Ascending aorta (tissue), 2 donors: ENCODE results near the gene IGFBP1. TPM values are rescaled to one million over a fixed set of nuclear protein-coding genes. Genes with fewer than 3 reads are reported as not detected.

Source experiments
- DNase-seq, 2 donors: peaks; one replicate each; pipeline ENCODE4 v3.0.0-alpha.2; 2019; ENCODE audit warnings: low spot score in 2 of 2
- H3K27ac ChIP-seq, 2 donors: fragments of 200-600 bp; sonication (generic); one replicate each; pipeline ENCODE4 v1.5.1; 2016 to 2017; ENCODE audit warnings: mild to moderate bottlenecking in 1 of 2
- H3K27me3 ChIP-seq: fragments of 200-600 bp; sonication (generic); one replicate; pipeline ENCODE4 v1.5.1; 2017
- H3K36me3 ChIP-seq, 2 donors: fragments of 200-600 bp; sonication (generic); one replicate each; pipeline ENCODE4 v1.5.1; 2016
- H3K4me1 ChIP-seq, 2 donors: fragments of 200-600 bp; sonication (generic); one replicate each; pipeline ENCODE4 v1.5.1; 2016 to 2017; ENCODE audit warnings: mild to moderate bottlenecking in 1 of 2
- H3K4me3 ChIP-seq, 2 donors: fragments of 200-600 bp; sonication (generic); one replicate each; pipeline ENCODE4 v1.5.1; 2016 to 2017; ENCODE audit warnings: mild to moderate bottlenecking in 1 of 2
- H3K9me3 ChIP-seq, 2 donors: fragments of 200-600 bp; sonication (generic); one replicate each; pipeline ENCODE4 v1.5.1; 2016
- intact Hi-C: fragments of 100-400 bp; cut with DNase I; formaldehyde crosslinking; loops from one replicate; pipeline ENCODE4 v1.15.1; 2023
- total RNA-seq: library from RNA; depleted of rRNA; stranded (reverse); fragments of >200 nt; gene quantifications from one replicate; pipeline ENCODE4 v1.1.0, GENCODE V29; 2016
- TF ChIP-seq, protein P1 (sequence below), 3 experiments: fragments of 200-600 bp in 2 of 3; fragments of 450-650 bp in 1 of 3; sonication (generic) in 2 of 3; IDR thresholded peaks; one replicate each; pipeline ENCODE4 v1.5.1; 2016 to 2019; ENCODE audit warnings: antibody characterized with exemption in 3 of 3, mild to moderate bottlenecking in 1 of 3, moderate library complexity in 1 of 3

Gene IGFBP1
- total RNA-seq, 1 donor from 2014 or later = not detected

DNA sequence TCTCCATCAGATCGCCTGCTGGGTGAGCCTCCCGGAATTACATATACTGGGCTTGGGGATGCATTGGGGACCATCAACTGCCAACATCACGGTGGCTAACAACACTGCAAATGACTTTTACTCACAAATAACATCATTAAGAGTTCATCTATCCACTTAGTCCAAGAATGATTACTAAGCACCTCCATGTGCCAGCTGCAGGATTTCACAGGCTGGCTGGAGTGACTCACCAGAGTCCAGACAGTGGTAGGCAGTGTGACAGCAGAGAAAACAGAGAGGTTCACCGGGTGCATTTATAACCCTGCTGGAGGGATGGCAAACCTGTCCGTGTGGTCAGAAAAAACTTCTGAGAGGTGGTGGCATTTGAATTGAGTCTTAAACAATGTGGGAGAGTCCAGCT, 36.0 kb downstream of the IGFBP1 start:
- peaks cover 0 to 24% of the 10 kb centered on the region in 2 donors for H3K4me1 ChIP-seq
- H3K27ac ChIP-seq = peak overlapping the region; percentile 9 to 47
- TF ChIP-seq, protein P1, sequence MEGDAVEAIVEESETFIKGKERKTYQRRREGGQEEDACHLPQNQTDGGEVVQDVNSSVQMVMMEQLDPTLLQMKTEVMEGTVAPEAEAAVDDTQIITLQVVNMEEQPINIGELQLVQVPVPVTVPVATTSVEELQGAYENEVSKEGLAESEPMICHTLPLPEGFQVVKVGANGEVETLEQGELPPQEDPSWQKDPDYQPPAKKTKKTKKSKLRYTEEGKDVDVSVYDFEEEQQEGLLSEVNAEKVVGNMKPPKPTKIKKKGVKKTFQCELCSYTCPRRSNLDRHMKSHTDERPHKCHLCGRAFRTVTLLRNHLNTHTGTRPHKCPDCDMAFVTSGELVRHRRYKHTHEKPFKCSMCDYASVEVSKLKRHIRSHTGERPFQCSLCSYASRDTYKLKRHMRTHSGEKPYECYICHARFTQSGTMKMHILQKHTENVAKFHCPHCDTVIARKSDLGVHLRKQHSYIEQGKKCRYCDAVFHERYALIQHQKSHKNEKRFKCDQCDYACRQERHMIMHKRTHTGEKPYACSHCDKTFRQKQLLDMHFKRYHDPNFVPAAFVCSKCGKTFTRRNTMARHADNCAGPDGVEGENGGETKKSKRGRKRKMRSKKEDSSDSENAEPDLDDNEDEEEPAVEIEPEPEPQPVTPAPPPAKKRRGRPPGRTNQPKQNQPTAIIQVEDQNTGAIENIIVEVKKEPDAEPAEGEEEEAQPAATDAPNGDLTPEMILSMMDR (IDR thresholded peaks at IDR 0.05) = peak in 1 of 3 experiments; percentile 15
- DNase-seq = peak in 1 of 2 donors; percentile 75
- no peak overlapping the region for H3K4me3 ChIP-seq
- no peaks in the 10 kb centered on the region for H3K9me3 ChIP-seq
- intact Hi-C loops = loop anchor here (2.0 to 10.0 kb wide), 3 partner anchors 55 to 831 kb away; no protein-coding TSS in a partner anchor
- no peaks in the 10 kb centered on the region for H3K36me3 ChIP-seq
- H3K27me3 ChIP-seq = no peaks in the 10 kb centered on the region

DNA sequence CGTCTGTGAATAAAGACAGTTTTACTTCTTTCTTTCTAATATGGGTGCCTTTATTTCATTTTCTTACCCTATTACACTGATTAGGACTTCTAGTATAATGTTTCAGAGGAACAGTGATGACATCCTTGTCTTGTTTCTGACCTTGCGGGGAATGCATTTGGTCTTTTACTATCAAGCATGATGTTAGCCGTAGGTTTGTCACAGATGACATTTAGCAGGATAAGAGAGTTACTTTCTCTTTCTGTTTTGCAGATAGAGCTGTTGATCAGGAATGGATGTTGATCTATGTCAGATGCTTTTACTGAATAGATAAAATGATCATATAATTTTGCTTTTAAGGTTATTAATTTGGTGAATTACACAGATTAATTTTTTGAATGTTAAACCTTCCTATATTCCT, 39.4 kb downstream of the IGFBP1 start:
- no peaks in the 10 kb centered on the region for H3K27me3 ChIP-seq
- no peaks in the 10 kb centered on the region for H3K36me3 ChIP-seq
- no peak for DNase-seq
- TF ChIP-seq, protein P1 (IDR thresholded peaks at IDR 0.05) = no peak
- H3K27ac ChIP-seq = no peak overlapping the region
- intact Hi-C loops = loop anchor here (10.0 kb wide), 1 partner anchor 827 kb away; no protein-coding TSS in a partner anchor
- no peak overlapping the region for H3K4me3 ChIP-seq
- peaks cover 0 to 15% of the 10 kb centered on the region in 2 donors for H3K4me1 ChIP-seq
- H3K9me3 ChIP-seq = peaks cover 0 to 7% of the 10 kb centered on the region in 2 donors

DNA sequence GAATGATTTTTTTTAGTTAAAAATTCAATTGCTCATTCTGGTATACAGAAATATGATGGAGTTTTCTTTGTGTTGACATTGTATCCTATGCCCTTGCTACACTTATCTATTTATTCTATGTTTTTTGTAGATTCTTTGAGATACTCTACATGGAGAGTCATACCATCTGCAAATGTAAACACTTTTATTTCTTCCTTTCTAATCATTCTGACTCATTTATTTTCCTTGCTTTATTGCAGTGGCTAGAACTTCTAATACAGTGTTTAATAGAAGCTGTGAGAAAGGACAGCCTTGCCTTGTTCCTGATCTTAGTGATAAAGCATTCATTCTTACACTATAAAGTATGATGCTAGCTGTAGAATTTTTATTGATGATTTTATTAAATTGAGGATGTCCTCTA, 42.7 kb downstream of the IGFBP1 start:
- TF ChIP-seq, protein P1 (IDR thresholded peaks at IDR 0.05) = no peak
- Histone ChIP-seq H3K27me3 (no peaks in the 10 kb centered on the region), H3K4me3 (no peak overlapping the region), H3K4me1 (no peaks in the 10 kb centered on the region), H3K9me3 (peaks cover 0 to 7% of the 10 kb centered on the region in 2 donors), H3K27ac (no peak overlapping the region), H3K36me3 (no peaks in the 10 kb centered on the region)
- intact Hi-C loops = no loop called here
- no peak for DNase-seq

DNA sequence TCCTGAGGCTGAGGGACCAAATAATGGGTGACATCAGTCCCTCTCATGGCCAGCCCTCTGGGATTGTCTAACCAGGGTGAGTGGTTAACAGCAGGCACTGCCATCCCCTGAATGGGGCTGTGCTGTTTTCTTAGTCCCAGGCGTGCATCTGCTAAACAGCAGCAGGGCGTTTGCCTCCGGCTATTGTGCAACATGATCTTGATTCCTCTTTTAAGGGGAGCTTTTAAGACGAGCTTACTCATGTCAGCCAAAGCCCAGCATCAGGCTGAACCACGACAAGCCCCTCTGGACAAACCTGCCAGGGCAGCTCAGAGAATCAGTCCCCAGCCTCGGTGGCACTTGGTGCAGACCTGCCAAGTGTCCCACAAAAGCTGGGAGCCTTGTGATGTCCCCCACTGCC, 49.0 kb downstream of the IGFBP1 start:
- Histone ChIP-seq H3K36me3 (no peaks in the 10 kb centered on the region), H3K27ac (no peak overlapping the region), H3K4me3 (no peak overlapping the region), H3K27me3 (no peaks in the 10 kb centered on the region), H3K9me3 (no peaks in the 10 kb centered on the region), H3K4me1 (no peaks in the 10 kb centered on the region)
- no peak for DNase-seq
- TF ChIP-seq, protein P1 (IDR thresholded peaks at IDR 0.05) = no peak
- intact Hi-C loops = no loop called here

DNA sequence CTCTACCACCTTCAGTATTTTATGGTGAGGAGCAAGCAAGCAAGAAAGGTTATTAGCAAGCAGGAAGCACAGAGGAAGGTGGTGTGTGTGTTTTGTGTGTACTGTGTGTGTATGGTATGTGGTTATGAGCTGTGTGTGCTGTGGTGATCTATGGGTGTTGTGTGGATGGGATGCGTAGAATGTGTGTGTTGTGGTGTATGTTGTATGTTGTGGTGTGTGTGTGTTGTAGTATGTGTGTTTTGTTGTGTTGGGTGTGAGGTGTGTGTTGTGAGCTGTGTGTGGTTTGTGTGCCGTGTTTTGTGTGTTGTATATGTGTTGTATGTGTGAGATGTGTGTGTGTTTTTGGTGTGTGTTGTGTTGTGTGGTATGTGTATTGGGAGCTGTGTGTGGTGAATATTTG, 49.6 kb downstream of the IGFBP1 start:
- intact Hi-C loops = no loop called here
- Histone ChIP-seq H3K4me1 (no peaks in the 10 kb centered on the region), H3K27me3 (no peaks in the 10 kb centered on the region), H3K27ac (no peak overlapping the region), H3K4me3 (no peak overlapping the region), H3K9me3 (no peaks in the 10 kb centered on the region), H3K36me3 (no peaks in the 10 kb centered on the region)
- no peak for DNase-seq
- TF ChIP-seq, protein P1 (IDR thresholded peaks at IDR 0.05) = no peak
